ENCODE measurements around the gene FN1.
A peak's percentile ranks its signal among the peaks of the same experiment; 100 is the strongest.

FN1 gene

DNA sequence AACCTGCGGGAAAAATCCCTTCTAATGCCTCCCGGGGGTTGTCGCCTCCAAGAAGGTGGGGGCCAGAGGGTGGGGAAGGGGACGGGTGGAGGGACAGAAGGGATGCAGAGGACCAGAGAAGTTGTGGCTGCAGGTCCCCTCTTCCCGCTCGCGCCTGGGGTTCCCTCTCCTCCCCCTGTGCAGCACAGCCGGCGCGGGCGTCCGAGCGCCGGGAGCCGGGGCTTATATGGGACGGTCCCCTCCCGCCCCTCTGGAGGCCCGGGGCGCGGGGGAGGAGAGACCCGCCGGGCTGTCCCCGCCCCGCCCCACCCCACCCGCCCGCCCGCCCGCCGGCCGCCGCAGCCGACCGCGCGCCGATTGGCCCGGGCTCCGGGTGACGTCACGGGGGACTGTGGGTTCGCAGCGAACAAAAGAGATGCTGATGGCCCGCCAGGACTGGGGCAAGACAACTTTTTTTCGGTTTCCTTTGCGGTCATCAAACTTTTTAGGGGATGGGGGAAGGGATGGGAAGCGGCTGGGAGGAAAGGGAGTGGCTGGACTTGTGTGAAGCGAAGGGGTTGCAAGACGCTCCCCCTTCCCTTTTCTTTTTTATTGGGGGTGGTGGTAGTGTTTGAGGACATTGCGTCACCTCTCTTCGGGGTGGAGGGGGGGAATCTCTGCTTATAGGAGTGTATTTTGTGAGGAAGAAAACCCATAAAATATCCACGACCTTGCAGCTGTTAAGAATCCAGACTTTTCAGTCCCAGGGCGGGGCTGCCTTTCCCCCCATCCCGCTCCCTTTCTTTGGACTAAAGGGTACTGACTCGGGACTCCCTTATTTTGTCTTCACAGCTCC lies at the start of gene FN1:
FN1 (minus strand) TSS at position 199 of the 835 bp plus-strand sequence. CDS start 266 bp downstream, outside the sequence.
- Mint-ChIP-seq H3K9me3 (no peaks in the 10 kb centered on the region), H3K4me3 (peak within 1 kb of the TSS; percentile 86), H3K36me3 (ENCODE audit: low read depth) (no peaks in the 10 kb centered on the region), H3K4me1 (ENCODE audit: low read depth) (peaks cover 15% of the 10 kb centered on the region), H3K27ac (no peak within 1 kb of the TSS), H3K27me3 (ENCODE audit: low read depth) (peaks cover 74% of the 10 kb centered on the region)
- DNase-seq (ENCODE audit: low spot score): peak; percentile 73

DNA sequence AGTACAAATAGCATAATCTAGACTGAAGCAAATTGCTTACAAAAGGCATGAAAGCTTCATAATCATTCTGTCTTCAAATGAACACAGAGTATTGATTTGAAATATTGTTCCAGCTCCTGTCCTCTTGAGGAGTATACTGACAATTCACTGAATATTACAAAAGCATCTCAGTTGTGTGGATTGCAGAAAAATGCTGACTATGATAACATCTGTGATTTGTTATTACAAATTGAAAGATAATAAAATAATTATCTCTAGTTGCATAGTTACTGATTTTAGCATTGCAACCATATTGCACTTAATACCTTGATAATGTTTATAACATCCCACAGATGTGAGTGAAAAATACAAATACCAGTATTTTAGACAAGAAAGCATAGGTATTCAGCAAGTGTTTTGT lies 49.2 kb upstream of the FN1 start:
- H3K36me3 Mint-ChIP-seq (ENCODE audit: low read depth): no peaks in the 10 kb centered on the region
- H3K27me3 Mint-ChIP-seq (ENCODE audit: low read depth): peaks cover 13% of the 10 kb centered on the region
- no peak for DNase-seq (ENCODE audit: low spot score)
- no peak overlapping the region for H3K27ac Mint-ChIP-seq
- H3K4me1 Mint-ChIP-seq (ENCODE audit: low read depth): no peaks in the 10 kb centered on the region
- H3K4me3 Mint-ChIP-seq: no peak overlapping the region
- no peaks in the 10 kb centered on the region for H3K9me3 Mint-ChIP-seq

DNA sequence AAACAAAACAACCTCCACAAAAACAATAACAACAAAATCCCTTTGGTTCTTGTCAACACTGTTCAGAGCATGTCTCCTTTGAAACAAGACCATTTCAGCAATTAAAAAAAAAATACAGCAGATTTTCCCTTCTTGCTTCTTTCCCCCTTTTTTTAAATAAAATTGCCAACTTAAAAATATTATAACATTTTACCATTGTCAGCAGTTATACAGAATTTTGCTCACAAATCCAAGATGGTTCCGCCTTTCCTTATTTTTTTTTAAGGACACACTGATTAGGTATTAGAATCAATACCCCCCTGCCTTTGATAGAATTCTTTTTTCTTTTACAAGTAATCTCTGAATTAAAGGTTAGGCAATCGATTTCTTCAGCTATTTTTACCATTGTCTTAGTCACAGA lies 48.7 kb upstream of the FN1 start:
- H3K9me3 Mint-ChIP-seq: no peaks in the 10 kb centered on the region
- no peak overlapping the region for H3K27ac Mint-ChIP-seq
- peaks cover 13% of the 10 kb centered on the region for H3K27me3 Mint-ChIP-seq (ENCODE audit: low read depth)
- DNase-seq (ENCODE audit: low spot score): no peak
- no peaks in the 10 kb centered on the region for H3K4me1 Mint-ChIP-seq (ENCODE audit: low read depth)
- H3K36me3 Mint-ChIP-seq (ENCODE audit: low read depth): no peaks in the 10 kb centered on the region
- H3K4me3 Mint-ChIP-seq: no peak overlapping the region

GRCh38 chr2:215483431-215483830 lies 47.6 kb upstream of the FN1 start:
- no peak overlapping the region for H3K4me3 Mint-ChIP-seq
- no peaks in the 10 kb centered on the region for H3K4me1 Mint-ChIP-seq (ENCODE audit: low read depth)

DNA sequence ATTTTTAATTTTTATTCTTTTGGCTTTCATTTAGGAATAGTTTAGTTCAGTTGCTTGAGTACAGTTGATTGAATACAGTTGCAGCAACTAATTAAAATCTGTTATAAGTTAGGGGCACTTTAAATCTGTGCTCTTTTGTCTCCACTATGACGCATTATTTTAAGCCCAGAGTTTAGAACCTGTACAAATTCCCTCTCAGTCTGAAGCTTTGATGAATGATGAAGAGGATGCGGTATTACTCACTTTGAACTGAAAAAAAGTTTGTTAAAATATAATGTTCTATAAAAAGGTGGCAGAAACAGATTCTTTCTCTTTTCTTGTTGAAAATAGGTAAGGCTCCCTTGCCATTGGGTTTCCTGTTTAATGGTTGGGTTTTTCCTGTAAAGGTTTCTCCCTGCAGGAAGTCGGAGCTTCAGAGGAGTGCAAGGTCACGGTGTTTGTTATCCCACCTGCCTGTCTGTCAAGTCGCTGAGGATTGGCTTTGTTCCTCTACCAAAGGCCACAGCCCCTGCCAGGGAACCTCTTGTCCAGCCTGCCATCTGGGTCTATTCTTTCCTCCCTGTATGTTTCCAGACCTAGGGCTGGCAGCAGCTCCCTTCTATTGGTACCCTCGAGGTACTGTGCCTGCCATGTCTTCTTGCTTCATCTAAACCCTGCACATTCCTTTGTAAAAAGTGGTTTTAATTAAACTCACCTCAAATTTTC lies 43.8 kb upstream of the FN1 start:
- H3K36me3 Mint-ChIP-seq (ENCODE audit: low read depth): no peaks in the 10 kb centered on the region
- no peak overlapping the region for H3K4me3 Mint-ChIP-seq

More at GRCh38 chr2:215483431-215483830, 47.6 kb upstream of the FN1 start:
- Mint-ChIP-seq H3K9me3 (no peaks in the 10 kb centered on the region), H3K27me3 (ENCODE audit: low read depth) (peaks cover 13% of the 10 kb centered on the region), H3K36me3 (ENCODE audit: low read depth) (no peaks in the 10 kb centered on the region), H3K27ac (no peak overlapping the region)
- no peak for DNase-seq (ENCODE audit: low spot score)

GRCh38 chr2:215479121-215479520 lies 43.3 kb upstream of the FN1 start:
- no peaks in the 10 kb centered on the region for H3K4me1 Mint-ChIP-seq (ENCODE audit: low read depth)
- H3K4me3 Mint-ChIP-seq: no peak overlapping the region
- no peak for DNase-seq (ENCODE audit: low spot score)
- no peaks in the 10 kb centered on the region for H3K9me3 Mint-ChIP-seq
- no peak overlapping the region for H3K27ac Mint-ChIP-seq
- H3K27me3 Mint-ChIP-seq (ENCODE audit: low read depth): peaks cover 14% of the 10 kb centered on the region
- no peaks in the 10 kb centered on the region for H3K36me3 Mint-ChIP-seq (ENCODE audit: low read depth)

More for the DNA sequence above, 43.8 kb upstream of the FN1 start:
- H3K4me1 Mint-ChIP-seq (ENCODE audit: low read depth): no peaks in the 10 kb centered on the region
- DNase-seq (ENCODE audit: low spot score): no peak
- H3K9me3 Mint-ChIP-seq: no peaks in the 10 kb centered on the region
- H3K27ac Mint-ChIP-seq: no peak overlapping the region
- peaks cover 14% of the 10 kb centered on the region for H3K27me3 Mint-ChIP-seq (ENCODE audit: low read depth)

GRCh38 chr2:215476424-215476823 lies 40.6 kb upstream of the FN1 start:
- no peak overlapping the region for H3K27ac Mint-ChIP-seq
- H3K4me1 Mint-ChIP-seq (ENCODE audit: low read depth): no peaks in the 10 kb centered on the region
- H3K36me3 Mint-ChIP-seq (ENCODE audit: low read depth): no peaks in the 10 kb centered on the region
- DNase-seq (ENCODE audit: low spot score): no peak
- no peaks in the 10 kb centered on the region for H3K9me3 Mint-ChIP-seq
- no peak overlapping the region for H3K4me3 Mint-ChIP-seq
- H3K27me3 Mint-ChIP-seq (ENCODE audit: low read depth): peaks cover 8% of the 10 kb centered on the region

GRCh38 chr2:215466097-215466909 lies 30.4 kb upstream of the FN1 start:
- H3K27me3 Mint-ChIP-seq (ENCODE audit: low read depth): no peaks in the 10 kb centered on the region
- H3K36me3 Mint-ChIP-seq (ENCODE audit: low read depth): no peaks in the 10 kb centered on the region
- no peaks in the 10 kb centered on the region for H3K9me3 Mint-ChIP-seq
- no peak for DNase-seq (ENCODE audit: low spot score)
- H3K27ac Mint-ChIP-seq: no peak overlapping the region
- H3K4me3 Mint-ChIP-seq: no peak overlapping the region
- no peaks in the 10 kb centered on the region for H3K4me1 Mint-ChIP-seq (ENCODE audit: low read depth)

- H3K4me3 Mint-ChIP-seq: no peak overlapping the region
- no peak overlapping the region for H3K27ac Mint-ChIP-seq
- H3K9me3 Mint-ChIP-seq: no peaks in the 10 kb centered on the region
- DNase-seq (ENCODE audit: low spot score): no peak
- H3K4me1 Mint-ChIP-seq (ENCODE audit: low read depth): no peaks in the 10 kb centered on the region
- no peaks in the 10 kb centered on the region for H3K27me3 Mint-ChIP-seq (ENCODE audit: low read depth)
- H3K36me3 Mint-ChIP-seq (ENCODE audit: low read depth): no peaks in the 10 kb centered on the region
Measured at GRCh38 chr2:215465256-215465655, 29.4 kb upstream of the FN1 start.

- Mint-ChIP-seq H3K27ac (no peak overlapping the region), H3K27me3 (ENCODE audit: low read depth) (no peaks in the 10 kb centered on the region), H3K9me3 (no peaks in the 10 kb centered on the region), H3K4me3 (no peak overlapping the region), H3K4me1 (ENCODE audit: low read depth) (no peaks in the 10 kb centered on the region), H3K36me3 (ENCODE audit: low read depth) (no peaks in the 10 kb centered on the region)
- no peak for DNase-seq (ENCODE audit: low spot score)
Measured at GRCh38 chr2:215461836-215462532, 26.1 kb upstream of the FN1 start.

GRCh38 chr2:215460682-215461382 lies 25.0 kb upstream of the FN1 start:
- no peak overlapping the region for H3K27ac Mint-ChIP-seq
- H3K36me3 Mint-ChIP-seq (ENCODE audit: low read depth): no peaks in the 10 kb centered on the region
- no peaks in the 10 kb centered on the region for H3K27me3 Mint-ChIP-seq (ENCODE audit: low read depth)
- H3K4me1 Mint-ChIP-seq (ENCODE audit: low read depth): no peaks in the 10 kb centered on the region
- H3K4me3 Mint-ChIP-seq: no peak overlapping the region
- H3K9me3 Mint-ChIP-seq: no peaks in the 10 kb centered on the region
- no peak for DNase-seq (ENCODE audit: low spot score)

GRCh38 chr2:215455958-215456357 lies 20.1 kb upstream of the FN1 start:
- no peaks in the 10 kb centered on the region for H3K9me3 Mint-ChIP-seq
- no peaks in the 10 kb centered on the region for H3K4me1 Mint-ChIP-seq (ENCODE audit: low read depth)
- no peak overlapping the region for H3K27ac Mint-ChIP-seq
- H3K36me3 Mint-ChIP-seq (ENCODE audit: low read depth): no peaks in the 10 kb centered on the region
- peaks cover 11% of the 10 kb centered on the region for H3K27me3 Mint-ChIP-seq (ENCODE audit: low read depth)
- no peak for DNase-seq (ENCODE audit: low spot score)
- H3K4me3 Mint-ChIP-seq: no peak overlapping the region

All from T-helper 2 cell treated with Interferon-gamma antibody and Interleukin-4, amounts not matched to agents 5 μg/mL and 100 μg/mL, for 36 hours (primary cell).